Astrocyte (in vitro differentiated cells and primary cell): Measurements from ENCODE around the gene TMEM231. TPM values are rescaled to one million over a fixed set of nuclear protein-coding genes. Genes with fewer than 3 reads are reported as not detected.

Source experiments
- DNase-seq: peaks from one replicate; pipeline ENCODE4 v3.0.0-alpha.2; 2010; ENCODE audit warnings: low read depth
- FAIRE-seq: peaks from 2 replicates; lab custom pipeline; 2011; peaks lifted over from hg19 to GRCh38; lab: Jason Lieb, UNC
- H2AFZ ChIP-seq: 2 replicates; pipeline ENCODE4 v1.6.0; 2012; ENCODE audit warnings: low read depth, low read length, inconsistent platforms
- H3K27ac ChIP-seq: 2 replicates; pipeline ENCODE4 v1.5.1; 2011; ENCODE audit warnings: low read depth, low read length, inconsistent platforms
- H3K27me3 ChIP-seq: 2 replicates; pipeline ENCODE4 v1.6.0; 2011; ENCODE audit warnings: low read length, inconsistent platforms; ENCODE audit not compliant: insufficient read depth
- H3K36me3 ChIP-seq: 2 replicates; pipeline ENCODE4 v1.5.1; 2011; ENCODE audit warnings: low read length, inconsistent platforms; ENCODE audit not compliant: insufficient read depth
- H3K4me1 ChIP-seq: 2 replicates; pipeline ENCODE4 v1.5.1; 2011; ENCODE audit warnings: low read length, inconsistent platforms; ENCODE audit not compliant: insufficient read depth
- H3K4me2 ChIP-seq: 2 replicates; pipeline ENCODE4 v1.6.0; 2012; ENCODE audit warnings: low read length, inconsistent platforms
- H3K4me3 ChIP-seq: 2 replicates; pipeline ENCODE4 v1.5.1; 2011; ENCODE audit warnings: low read depth, mild to moderate bottlenecking, low read length, inconsistent platforms; ENCODE audit not compliant: insufficient read depth
- H3K79me2 ChIP-seq: 2 replicates; pipeline ENCODE4 v1.6.0; 2012; ENCODE audit warnings: mild to moderate bottlenecking, low read length, inconsistent platforms; ENCODE audit not compliant: insufficient read depth
- H3K9ac ChIP-seq: 2 replicates; pipeline ENCODE4 v1.6.0; 2012; ENCODE audit warnings: mild to moderate bottlenecking, low read length, inconsistent platforms
- H3K9me3 ChIP-seq: 2 replicates; pipeline ENCODE4 v1.5.1; 2012; ENCODE audit warnings: low read depth, mild to moderate bottlenecking, low read length, inconsistent platforms; ENCODE audit not compliant: insufficient read depth
- H4K20me1 ChIP-seq: 2 replicates; pipeline ENCODE4 v1.6.0; 2012; ENCODE audit warnings: low read length, inconsistent platforms; ENCODE audit not compliant: insufficient read depth
- H3K27ac Mint-ChIP-seq: one replicate; pipeline ENCODE4 v1.8.0; 2021; ENCODE audit warnings: mild to moderate bottlenecking, mixed read lengths; ENCODE audit not compliant: unreplicated experiment
- H3K27me3 Mint-ChIP-seq: one replicate; pipeline ENCODE4 v1.8.0; 2021; ENCODE audit warnings: low read depth, mixed read lengths; ENCODE audit not compliant: unreplicated experiment
- H3K36me3 Mint-ChIP-seq: one replicate; pipeline ENCODE4 v1.8.0; 2021; ENCODE audit warnings: low read depth, mixed read lengths; ENCODE audit not compliant: unreplicated experiment
- H3K4me1 Mint-ChIP-seq: one replicate; pipeline ENCODE4 v1.8.0; 2021; ENCODE audit warnings: low read depth, mixed read lengths; ENCODE audit not compliant: unreplicated experiment
- H3K4me3 Mint-ChIP-seq: one replicate; pipeline ENCODE4 v1.8.0; 2021; ENCODE audit warnings: mild to moderate bottlenecking, moderate library complexity, mixed read lengths; ENCODE audit not compliant: unreplicated experiment
- H3K9me3 Mint-ChIP-seq: one replicate; pipeline ENCODE4 v1.8.0; 2021; ENCODE audit warnings: mild to moderate bottlenecking, mixed read lengths; ENCODE audit not compliant: unreplicated experiment
- EZH2 ChIP-seq: IDR thresholded peaks from 2 replicates; pipeline ENCODE4 v1.6.1; 2012; ENCODE audit warnings: mild to moderate bottlenecking, low read length, inconsistent platforms; ENCODE audit not compliant: insufficient read depth
- total RNA-seq: library from RNA; stranded (reverse); gene quantifications from 2 replicates; pipeline ENCODE4 v1.2.1, GENCODE V29; 2021
- TF ChIP-seq, protein P1 (sequence below): IDR thresholded peaks from 2 replicates; pipeline ENCODE4 v1.5.1; 2011; ENCODE audit warnings: low read depth, mild to moderate bottlenecking, inconsistent platforms, low read length, moderate library complexity; ENCODE audit not compliant: insufficient read depth

The TMEM231 gene
- total RNA-seq, 1 donor from 2014 or later = 10.5 TPM

DNA sequence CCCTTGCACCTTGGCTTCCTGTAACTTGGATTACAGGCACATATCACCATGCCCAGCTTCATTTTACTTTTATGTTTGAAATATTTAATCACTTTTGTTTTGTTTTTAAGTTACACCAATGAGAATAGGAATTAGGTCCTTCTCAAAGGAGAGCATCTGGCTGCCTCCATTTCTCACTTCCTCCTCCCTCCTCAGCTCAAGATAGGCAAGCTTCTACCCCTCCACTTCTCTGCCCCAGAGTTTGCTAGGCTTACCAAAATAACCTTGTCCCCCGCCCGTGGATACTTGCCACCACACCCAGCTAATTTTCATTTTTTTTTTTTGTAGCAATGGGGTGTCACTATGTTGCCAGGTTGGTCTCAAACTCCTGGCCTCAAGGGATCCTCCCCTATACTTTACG, 28.1 kb upstream of the TMEM231 start:
- Histone ChIP-seq H3K79me2 (no peaks in the 10 kb centered on the region), H3K27ac (no peak overlapping the region), H3K27me3 (no peaks in the 10 kb centered on the region), H3K4me1 (no peaks in the 10 kb centered on the region), H2AFZ (no peak overlapping the region), H3K9me3 (no peaks in the 10 kb centered on the region), H3K9ac (no peak overlapping the region), H3K4me3 (no peak overlapping the region), H3K36me3 (peaks cover 2% of the 10 kb centered on the region), H3K4me2 (no peak overlapping the region), H4K20me1 (no peaks in the 10 kb centered on the region)
- Mint-ChIP-seq H3K27ac (no peak overlapping the region), H3K9me3 (no peaks in the 10 kb centered on the region), H3K4me3 (no peak overlapping the region), H3K4me1 (no peaks in the 10 kb centered on the region), H3K27me3 (no peaks in the 10 kb centered on the region), H3K36me3 (peaks cover 9% of the 10 kb centered on the region)
- FAIRE-seq (no peak), DNase-seq (no peak)
- TF ChIP-seq, protein P1, sequence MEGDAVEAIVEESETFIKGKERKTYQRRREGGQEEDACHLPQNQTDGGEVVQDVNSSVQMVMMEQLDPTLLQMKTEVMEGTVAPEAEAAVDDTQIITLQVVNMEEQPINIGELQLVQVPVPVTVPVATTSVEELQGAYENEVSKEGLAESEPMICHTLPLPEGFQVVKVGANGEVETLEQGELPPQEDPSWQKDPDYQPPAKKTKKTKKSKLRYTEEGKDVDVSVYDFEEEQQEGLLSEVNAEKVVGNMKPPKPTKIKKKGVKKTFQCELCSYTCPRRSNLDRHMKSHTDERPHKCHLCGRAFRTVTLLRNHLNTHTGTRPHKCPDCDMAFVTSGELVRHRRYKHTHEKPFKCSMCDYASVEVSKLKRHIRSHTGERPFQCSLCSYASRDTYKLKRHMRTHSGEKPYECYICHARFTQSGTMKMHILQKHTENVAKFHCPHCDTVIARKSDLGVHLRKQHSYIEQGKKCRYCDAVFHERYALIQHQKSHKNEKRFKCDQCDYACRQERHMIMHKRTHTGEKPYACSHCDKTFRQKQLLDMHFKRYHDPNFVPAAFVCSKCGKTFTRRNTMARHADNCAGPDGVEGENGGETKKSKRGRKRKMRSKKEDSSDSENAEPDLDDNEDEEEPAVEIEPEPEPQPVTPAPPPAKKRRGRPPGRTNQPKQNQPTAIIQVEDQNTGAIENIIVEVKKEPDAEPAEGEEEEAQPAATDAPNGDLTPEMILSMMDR = no peak
- TF ChIP-seq EZH2 = no peak

GRCh38 chr16:75579281-75579834, 23.3 kb upstream of the TMEM231 start:
- H3K36me3 ChIP-seq = peaks cover 26% of the 10 kb centered on the region
- Mint-ChIP-seq H3K27ac (no peak overlapping the region), H3K4me3 (no peak overlapping the region), H3K36me3 (peaks cover 14% of the 10 kb centered on the region), H3K27me3 (no peaks in the 10 kb centered on the region), H3K4me1 (no peaks in the 10 kb centered on the region), H3K9me3 (no peaks in the 10 kb centered on the region)
- no peaks in the 10 kb centered on the region for H3K27me3 ChIP-seq
- H3K4me3 ChIP-seq = no peak overlapping the region
- H3K4me2 ChIP-seq = no peak overlapping the region
- no peaks in the 10 kb centered on the region for H3K9me3 ChIP-seq
- peaks cover 6% of the 10 kb centered on the region for H3K79me2 ChIP-seq
- no peak overlapping the region for H3K9ac ChIP-seq
- DNase-seq (no peak), FAIRE-seq (no peak)
- H4K20me1 ChIP-seq = peaks cover 22% of the 10 kb centered on the region
- H3K27ac ChIP-seq = no peak overlapping the region
- TF ChIP-seq, protein P1 = no peak
- no peak for TF ChIP-seq EZH2
- no peak overlapping the region for H2AFZ ChIP-seq
- no peaks in the 10 kb centered on the region for H3K4me1 ChIP-seq

DNA sequence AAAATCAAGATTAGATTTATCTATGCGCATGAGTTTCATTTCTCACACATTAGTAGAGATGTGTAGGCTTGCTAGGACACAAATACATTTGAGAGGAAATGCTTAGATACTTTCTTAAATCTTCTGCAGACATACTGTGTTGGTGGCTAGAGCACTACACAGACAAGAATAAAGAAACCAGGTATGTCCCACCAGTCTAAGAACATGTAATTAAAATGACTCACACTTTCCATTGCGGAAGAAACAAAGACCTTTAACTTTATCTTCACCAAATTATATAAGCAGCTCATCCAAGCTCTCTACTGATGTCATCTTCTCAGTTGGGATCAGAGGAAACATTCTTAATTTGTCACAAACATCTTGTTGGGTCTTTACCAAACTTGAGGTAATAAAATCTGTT, 22.7 kb upstream of the TMEM231 start:
- Histone ChIP-seq H3K4me3 (no peak overlapping the region), H3K9ac (no peak overlapping the region), H3K4me2 (no peak overlapping the region), H3K27ac (no peak overlapping the region), H4K20me1 (peaks cover 29% of the 10 kb centered on the region), H3K4me1 (no peaks in the 10 kb centered on the region), H2AFZ (no peak overlapping the region), H3K36me3 (peaks cover 30% of the 10 kb centered on the region), H3K79me2 (peaks cover 11% of the 10 kb centered on the region), H3K27me3 (no peaks in the 10 kb centered on the region), H3K9me3 (no peaks in the 10 kb centered on the region)
- no peaks in the 10 kb centered on the region for H3K9me3 Mint-ChIP-seq
- no peaks in the 10 kb centered on the region for H3K27me3 Mint-ChIP-seq
- TF ChIP-seq, protein P1 = no peak
- TF ChIP-seq EZH2 = no peak
- no peaks in the 10 kb centered on the region for H3K4me1 Mint-ChIP-seq
- no peak overlapping the region for H3K27ac Mint-ChIP-seq
- H3K36me3 Mint-ChIP-seq = peaks cover 14% of the 10 kb centered on the region
- FAIRE-seq (no peak), DNase-seq (peak; percentile 47)
- no peak overlapping the region for H3K4me3 Mint-ChIP-seq
